Epithelial cell of prostate (primary cell): Measurements from ENCODE around the gene PCYT1A.
"Not testable (repeated sequence)": the region's sequence is repeated elsewhere in the genome, so short reads cannot be mapped to it uniquely, and the experiment has no call there.

Source experiments
- DNase-seq: peaks from one replicate; pipeline ENCODE4 v3.0.0-alpha.2; 2011; ENCODE audit warnings: low read depth, low spot score
- H3K27ac ChIP-seq: fragments of 450-650 bp; 2 replicates; pipeline ENCODE4 v1.5.1; 2017; ENCODE audit warnings: mild to moderate bottlenecking

Gene PCYT1A

DNA sequence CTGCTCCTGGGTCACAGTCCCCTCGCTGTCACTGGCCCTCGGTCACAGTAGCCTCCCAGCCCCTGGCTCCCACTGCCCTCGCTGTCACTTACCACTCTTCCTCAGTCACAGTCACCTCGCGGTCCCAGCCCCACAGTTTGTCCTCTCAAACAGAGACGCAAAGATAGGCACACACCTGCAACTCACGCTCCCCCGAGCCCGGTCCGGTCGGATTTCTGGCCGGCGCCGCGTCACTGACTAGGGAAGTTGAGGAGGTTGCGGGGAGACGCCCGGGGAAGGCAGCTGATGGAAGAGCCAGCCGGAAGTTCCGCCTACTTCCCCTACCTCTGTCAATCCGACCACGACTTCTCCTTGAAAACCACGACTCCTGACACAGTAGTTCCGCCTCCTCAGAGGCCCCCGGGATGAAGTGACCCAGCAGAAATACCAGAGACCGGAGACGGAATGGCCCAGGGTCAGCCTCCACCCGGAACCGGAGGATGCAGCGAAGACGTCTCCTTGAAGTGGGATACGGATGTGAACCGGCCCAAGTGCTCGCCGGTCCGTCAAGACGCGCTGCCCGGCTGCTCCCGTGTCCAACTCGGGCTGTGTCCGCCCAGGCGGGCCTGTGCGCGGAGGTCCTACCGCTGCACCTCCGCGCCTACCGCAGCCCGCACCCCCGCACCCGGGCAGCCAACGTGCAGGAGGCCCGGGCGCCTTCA is at the start of gene PCYT1A:
Gene PCYT1A (minus strand): TSS at position 287 of the 701 bp plus-strand sequence. CDS start 17,195 bp downstream, outside the sequence.
- peak; percentile 79 for DNase-seq
- peak within 1 kb of the TSS; percentile 90 for H3K27ac ChIP-seq

DNA sequence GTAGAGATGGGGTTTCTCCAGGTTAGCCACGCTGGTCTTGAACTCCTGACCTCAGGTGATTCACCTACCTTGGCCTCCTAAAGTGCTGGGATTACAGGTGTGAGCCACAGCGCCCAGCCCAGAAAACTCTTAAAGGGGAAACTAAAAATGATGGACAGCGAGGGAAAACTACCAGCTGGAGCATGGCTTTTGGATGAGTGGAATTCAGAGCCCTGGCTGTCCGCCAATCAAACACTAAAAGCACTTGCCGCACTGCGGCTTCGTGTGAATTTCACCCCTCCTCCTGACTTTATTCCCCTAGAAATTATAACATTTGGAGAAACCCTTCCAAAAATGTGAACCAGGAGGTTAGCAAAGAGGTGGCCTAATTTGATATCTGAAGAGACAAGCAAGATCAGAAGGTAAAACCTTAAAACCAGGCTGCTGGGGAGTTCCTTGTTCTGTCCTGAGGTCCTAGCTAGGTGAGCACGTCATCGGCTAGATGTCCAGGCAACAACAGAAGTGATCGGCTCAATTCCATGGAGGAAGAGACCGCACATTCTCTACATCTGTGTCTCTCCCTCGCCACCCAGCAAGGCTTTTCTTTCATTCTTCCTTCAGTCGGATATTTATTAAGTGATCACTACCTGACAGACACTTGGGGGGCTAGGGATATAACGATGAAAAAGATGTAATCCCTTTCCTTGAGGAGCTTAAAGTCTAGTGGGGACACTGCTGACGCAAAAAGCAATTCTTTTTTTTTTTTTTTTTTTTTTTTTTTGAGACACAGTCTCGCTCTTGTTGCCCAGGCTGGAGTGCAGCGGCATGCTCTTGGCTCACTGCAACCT is 49.0 kb upstream of the PCYT1A start:
- DNase-seq, result no peak
- no peak overlapping the region for H3K27ac ChIP-seq

DNA sequence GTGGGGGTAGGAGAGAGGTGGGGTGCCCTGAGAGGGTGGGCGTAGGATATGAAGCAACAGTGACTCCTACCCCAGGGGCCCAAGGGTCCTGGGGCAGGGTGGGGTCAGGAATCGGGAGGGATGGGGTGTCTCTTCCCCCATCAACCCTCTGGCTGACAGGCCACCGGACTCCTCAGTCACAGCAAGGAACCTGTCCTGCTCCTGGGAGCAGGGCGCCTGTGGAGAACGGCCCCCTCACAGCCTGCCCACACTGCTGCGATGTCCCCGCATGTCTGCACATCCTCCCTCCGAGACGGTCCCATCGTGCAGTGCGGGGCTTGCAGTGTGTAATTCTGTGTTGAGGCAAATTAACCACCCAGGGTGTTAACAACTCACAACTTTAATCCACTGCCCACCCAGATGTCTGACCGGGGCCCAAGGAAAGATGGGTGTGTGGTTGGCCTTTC is 48.0 kb upstream of the PCYT1A start:
- DNase-seq, result no peak
- H3K27ac ChIP-seq, result no peak overlapping the region

DNA sequence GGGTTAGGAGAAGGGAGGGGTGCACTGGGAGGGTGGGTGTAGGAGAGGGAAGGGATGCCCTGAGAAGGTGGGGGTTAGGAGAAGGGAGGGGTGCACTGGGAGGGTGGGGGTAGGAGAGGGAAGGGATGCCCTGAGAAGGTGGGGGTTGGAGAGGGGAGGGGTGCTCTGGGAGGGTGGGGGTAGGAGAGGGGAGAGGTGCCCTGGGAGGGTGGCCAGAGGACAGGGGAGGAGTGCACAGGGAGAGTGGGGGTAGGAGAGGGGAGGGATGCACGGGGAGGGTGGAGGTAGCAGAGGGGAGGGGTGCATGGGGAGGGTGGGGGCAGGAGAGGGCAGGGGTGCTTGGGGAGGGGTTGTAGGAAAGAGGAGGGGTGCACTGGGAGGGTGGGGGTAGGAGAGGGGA is 47.5 kb upstream of the PCYT1A start:
- no peak overlapping the region for H3K27ac ChIP-seq
- no peak for DNase-seq

DNA sequence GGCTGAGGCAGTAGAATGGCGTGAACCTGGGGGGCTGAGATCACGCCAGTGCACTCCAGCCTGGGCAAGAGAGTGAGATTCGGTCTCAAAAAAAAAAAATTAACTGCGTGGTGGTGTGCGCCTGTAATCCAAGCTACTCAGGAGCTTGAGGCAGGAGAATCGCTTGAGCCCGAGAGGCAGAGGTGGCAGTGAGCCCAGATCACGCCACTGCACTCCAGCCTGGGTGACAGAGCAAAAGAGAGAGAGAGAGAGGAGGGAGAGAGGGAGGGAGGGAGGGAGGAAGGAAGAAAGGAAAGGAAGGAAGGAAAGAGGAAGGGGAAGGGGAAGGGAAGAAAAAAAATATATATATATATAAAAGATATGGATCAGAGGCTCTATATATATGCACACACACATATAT is 44.6 kb upstream of the PCYT1A start:
- no peak for DNase-seq
- H3K27ac ChIP-seq, result no peak overlapping the region

DNA sequence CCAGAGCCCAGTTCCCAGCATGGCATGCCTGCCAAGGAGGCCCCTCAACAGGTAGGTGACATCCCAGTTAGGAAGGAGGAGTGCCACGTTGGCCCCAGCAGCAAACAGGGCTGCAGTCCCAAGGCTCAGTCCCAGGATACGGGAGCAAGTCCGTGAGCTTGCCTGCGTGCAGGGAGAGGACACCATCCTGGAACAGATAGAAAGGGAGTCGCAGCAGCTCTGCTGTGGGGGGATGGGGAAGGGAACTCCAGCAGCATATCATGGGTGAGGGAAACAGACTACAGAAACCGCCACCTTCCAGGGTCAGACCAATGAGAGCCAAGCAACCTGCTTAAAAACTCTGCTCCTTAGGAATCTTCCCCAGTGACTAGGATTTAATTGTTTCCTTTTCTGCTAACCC is 39.9 kb upstream of the PCYT1A start:
- no peak overlapping the region for H3K27ac ChIP-seq
- no peak for DNase-seq

DNA sequence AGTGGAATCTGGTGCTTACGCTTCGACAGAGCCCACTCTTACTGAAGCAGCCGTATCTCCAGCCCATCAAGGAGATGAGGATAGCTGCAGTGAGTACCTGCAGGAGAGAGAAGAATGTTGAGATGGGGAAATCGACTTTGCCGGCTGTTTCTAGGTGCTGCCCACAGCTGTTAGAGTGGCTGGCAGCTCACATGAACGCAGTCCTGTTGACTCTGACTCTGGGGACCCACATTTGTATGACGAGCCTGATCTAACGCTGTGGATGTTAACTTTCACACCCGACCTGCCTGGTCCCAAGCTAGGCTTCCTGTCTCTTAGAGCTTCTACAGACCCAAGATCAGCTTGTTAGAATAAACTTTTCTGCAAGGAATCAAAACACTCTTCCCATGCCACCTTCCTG is 39.4 kb upstream of the PCYT1A start:
- no peak for DNase-seq
- no peak overlapping the region for H3K27ac ChIP-seq

- no peak overlapping the region for H3K27ac ChIP-seq
- no peak for DNase-seq
These were observed 36.2 kb upstream of the PCYT1A start for GRCh38 chr3:196323691-196324090.

GRCh38 chr3:196323016-196323415 is 35.5 kb upstream of the PCYT1A start:
- no peak overlapping the region for H3K27ac ChIP-seq
- DNase-seq, result no peak

DNA sequence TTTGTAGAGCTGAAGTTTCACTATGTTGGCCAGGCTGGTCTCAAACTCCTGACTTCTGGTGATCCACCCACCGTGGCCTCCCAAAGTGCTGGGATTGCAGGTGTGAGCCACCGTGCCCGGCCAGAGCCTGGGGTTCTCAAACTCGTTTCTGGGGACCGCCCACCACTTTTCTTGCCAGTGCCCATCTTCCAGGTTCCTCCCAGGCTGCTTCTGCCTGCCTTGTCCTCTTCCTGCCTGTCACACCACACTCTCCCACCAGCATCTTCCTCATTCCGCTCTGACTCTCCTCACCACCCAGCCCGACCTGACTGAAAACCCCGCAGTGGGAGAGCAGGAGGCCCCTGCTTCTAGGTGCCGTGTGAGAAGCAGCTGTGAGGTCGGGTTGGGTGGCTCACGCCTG is 33.6 kb upstream of the PCYT1A start:
- no peak for DNase-seq
- H3K27ac ChIP-seq, result no peak overlapping the region

GRCh38 chr3:196320137-196320536 is 32.6 kb upstream of the PCYT1A start:
- peak; percentile 70 for DNase-seq
- peak overlapping the region; percentile 83 for H3K27ac ChIP-seq

DNA sequence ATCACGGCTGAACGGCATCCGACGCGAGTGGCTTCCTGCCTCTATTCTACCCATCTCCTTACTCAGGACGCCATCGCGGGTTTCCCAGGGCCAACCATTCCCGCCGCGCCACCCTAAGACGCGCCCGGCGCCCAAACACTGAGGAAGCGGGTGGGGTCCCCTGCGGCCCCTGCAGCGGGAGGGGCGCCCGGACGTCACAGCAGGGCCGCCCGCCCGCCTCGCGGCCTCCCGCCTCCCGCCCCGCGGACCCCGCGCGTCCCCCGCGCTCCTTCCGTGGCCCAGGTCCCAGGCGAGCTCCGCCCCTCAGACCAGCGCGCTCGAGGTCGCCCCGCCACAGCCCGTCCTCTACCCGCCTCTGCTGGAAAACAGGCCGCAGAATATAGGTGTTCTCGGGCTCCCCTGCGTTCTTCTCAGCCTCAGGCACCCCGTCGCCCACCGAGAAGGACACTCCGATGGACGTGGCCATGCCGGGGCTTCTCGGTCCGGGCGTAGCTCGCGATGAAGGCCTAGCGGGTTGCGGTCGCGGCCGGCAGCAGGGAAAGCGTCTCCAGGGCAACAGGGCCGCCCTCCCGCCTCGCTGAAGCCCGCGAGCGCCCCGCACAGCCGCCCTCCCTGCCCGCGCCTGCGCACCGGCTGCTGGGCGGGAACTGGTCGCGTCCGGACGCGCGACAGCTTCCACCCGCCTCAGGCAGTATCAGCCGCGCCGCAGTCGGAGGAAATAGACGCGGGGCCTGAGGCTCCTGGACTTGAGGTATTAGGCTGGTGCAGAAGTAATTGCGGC is 30.4 kb upstream of the PCYT1A start, which contains the start of gene DYNLT2B:
Gene DYNLT2B (minus strand): TSS at position 554 of the 781 bp plus-strand sequence. CDS start 88 bp downstream, at position 466.
- peak; percentile 54 for DNase-seq
- peak within 1 kb of the TSS; percentile 83 for H3K27ac ChIP-seq

- H3K27ac ChIP-seq, result peak overlapping the region; percentile 83
- DNase-seq, result not testable (repeated sequence)
These were observed 29.5 kb upstream of the PCYT1A start for GRCh38 chr3:196316799-196317686.

DNA sequence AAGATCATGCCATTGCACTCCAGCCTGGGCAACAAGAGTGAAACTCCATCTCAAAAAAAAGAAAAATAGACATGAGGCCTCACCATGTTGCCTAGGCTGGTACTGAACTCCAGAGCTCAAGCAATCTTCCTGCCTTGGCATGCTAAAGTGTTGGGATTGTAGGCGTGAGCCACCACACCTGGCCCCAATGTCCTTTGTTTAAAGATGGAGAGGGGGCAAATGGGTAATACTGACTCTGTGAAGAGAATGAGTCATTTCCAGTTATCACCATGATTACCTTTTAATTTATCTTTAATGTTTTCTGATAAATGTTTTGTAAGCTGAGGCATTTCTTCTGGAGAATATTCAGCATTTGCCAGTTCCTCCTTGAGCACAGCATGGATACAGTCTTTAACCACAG is 28.3 kb upstream of the PCYT1A start:
- no peak for DNase-seq
- no peak overlapping the region for H3K27ac ChIP-seq

DNA sequence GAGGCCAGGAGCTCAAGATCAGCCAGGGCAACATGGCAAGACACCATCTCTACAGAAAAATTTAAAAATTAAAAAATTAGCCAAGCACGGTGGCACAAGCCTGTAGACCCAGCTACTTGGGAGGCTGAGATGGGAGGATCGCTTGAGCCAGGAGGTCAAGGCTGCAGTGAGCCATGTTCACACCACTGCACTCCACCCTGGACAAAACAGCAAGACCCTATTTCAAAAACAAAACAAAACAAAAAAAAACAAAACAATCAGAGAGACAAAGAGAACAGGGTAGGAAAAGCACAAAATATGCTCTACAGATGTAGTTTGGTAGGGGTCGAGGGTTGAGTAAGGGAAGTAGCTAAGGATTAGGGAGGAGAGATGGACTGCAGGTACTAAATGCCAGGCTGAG is 27.1 kb upstream of the PCYT1A start:
- no peak overlapping the region for H3K27ac ChIP-seq
- DNase-seq, result no peak

DNA sequence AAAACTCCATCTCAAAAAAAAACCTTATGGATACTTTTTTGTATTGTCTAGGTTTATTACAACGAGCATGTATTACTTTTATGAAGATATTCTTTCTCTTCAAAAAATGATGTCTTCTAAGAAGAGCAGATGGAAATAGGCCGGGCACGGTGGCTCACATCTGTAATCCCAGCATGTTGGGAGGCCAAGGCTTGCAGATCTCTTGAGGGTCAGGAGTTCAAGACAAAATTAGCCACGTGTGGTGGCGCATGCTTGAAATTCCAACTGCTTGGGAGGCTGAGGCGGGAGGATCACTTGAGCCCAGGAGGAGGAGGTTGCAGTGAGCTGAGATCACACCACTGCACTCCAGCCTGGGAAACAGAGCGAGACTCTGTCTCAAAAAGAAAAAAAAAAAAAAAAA is 26.6 kb upstream of the PCYT1A start:
- not testable (repeated sequence) for H3K27ac ChIP-seq, DNase-seq

- DNase-seq, result not testable (repeated sequence)
These were observed 15.4 kb upstream of the PCYT1A start for GRCh38 chr3:196302960-196303359.

GRCh38 chr3:196302551-196302950 is 15.0 kb upstream of the PCYT1A start:
- not testable (repeated sequence) for DNase-seq

More at GRCh38 chr3:196302960-196303359, 15.4 kb upstream of the PCYT1A start:
- not testable (repeated sequence) for H3K27ac ChIP-seq

DNA sequence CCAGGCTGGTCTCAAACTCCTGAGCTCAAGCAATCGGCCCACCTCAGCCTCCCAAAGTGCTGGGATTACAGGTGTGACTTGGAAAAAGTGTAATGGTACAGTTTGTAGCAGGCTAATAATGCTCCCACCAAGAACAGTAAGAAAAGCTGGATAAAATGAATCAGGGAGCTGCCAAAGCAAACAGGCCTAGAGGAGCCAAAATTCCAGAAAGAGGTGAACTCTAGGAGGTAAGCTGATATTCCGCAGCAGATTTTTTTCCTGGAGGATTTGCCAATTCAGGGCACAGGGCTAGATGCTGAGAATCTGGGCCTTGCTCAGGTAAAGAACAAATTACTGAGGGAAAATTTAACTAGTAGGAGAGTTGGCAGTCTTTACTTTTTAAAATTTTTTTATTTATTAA is 11.0 kb upstream of the PCYT1A start:
- no peak for DNase-seq
- H3K27ac ChIP-seq, result no peak overlapping the region

More at GRCh38 chr3:196302551-196302950, 15.0 kb upstream of the PCYT1A start:
- H3K27ac ChIP-seq, result not testable (repeated sequence)
